ENCODE measurements around the gene SHC3.
"Not testable (repeated sequence)": the region's sequence is repeated elsewhere in the genome, so short reads cannot be mapped to it uniquely, and the experiment has no call there.

Gene SHC3

GRCh38 chr9:89177944-89178829 is at the start of gene SHC3:
Gene SHC3 (minus strand): TSS chr9:89178818. CDS start chr9:89178460, 358 bp downstream.
- no peak for ATAC-seq
- Mint-ChIP-seq H3K9me3 (no peaks in the 10 kb centered on the region), H3K27ac (no peak within 1 kb of the TSS), H3K4me1 (peaks cover 15% of the 10 kb centered on the region), H3K4me3 (peak within 1 kb of the TSS; percentile 39), H3K36me3 (no peaks in the 10 kb centered on the region)
- DNase-seq (ENCODE audit: low spot score in 2 of 2) = peak in 1 of 2 donors; percentile 46

DNA sequence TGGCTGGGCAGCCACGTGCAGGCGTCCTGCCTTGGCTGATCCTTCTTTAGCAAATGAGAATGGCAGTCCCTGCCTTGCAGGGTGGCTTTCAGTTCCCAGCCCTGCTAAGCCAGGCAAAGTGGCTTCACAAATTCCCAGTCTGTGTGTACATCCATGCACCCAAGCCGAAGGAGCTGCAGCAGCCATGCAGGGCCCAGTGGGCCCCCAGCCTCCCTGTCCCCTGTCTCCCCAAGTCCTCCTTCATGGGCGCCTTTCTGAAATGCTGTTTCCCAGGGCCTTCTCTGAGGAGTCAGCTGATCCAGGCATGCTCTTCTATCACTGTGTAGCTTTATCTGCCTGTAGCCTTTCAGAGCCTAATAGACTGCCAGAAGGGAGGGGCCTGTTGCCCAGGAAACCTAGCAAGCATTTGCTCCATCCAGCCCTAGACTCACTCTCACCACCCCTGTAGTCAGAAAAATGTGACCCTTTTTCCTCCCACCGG is 47.4 kb upstream of the SHC3 start:
- Mint-ChIP-seq H3K27ac (no peak overlapping the region), H3K4me3 (no peak overlapping the region), H3K9me3 (no peaks in the 10 kb centered on the region), H3K36me3 (no peaks in the 10 kb centered on the region), H3K4me1 (no peaks in the 10 kb centered on the region)
- DNase-seq (ENCODE audit: low spot score in 2 of 2) = no peak
- no peak for ATAC-seq

GRCh38 chr9:89225587-89225986 is 47.0 kb upstream of the SHC3 start:
- Mint-ChIP-seq H3K27ac (no peak overlapping the region), H3K36me3 (no peaks in the 10 kb centered on the region), H3K4me3 (no peak overlapping the region), H3K9me3 (no peaks in the 10 kb centered on the region), H3K4me1 (no peaks in the 10 kb centered on the region)
- DNase-seq (ENCODE audit: low spot score in 2 of 2) (no peak), ATAC-seq (no peak)

DNA sequence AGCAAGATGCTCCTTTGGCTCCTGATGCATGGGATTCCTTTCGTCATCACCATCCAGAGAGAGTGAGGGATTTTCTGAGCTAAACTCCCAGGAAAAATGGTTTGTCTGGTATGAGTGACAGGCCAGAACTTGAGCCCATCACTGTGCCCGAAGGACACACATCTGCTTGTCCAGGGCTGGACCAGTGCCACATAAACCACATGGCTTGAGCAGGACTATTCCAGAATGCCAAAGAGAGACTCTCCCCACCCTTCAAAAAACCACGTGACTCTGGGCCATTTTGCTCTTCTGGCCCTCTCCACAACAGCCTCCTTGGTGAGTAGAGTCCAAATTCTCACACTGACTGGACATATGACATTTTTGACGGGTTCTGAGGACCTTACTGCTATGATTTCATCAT is 46.4 kb upstream of the SHC3 start:
- ATAC-seq = no peak
- Mint-ChIP-seq H3K36me3 (no peaks in the 10 kb centered on the region), H3K27ac (no peak overlapping the region), H3K4me3 (no peak overlapping the region), H3K9me3 (no peaks in the 10 kb centered on the region), H3K4me1 (no peaks in the 10 kb centered on the region)
- DNase-seq (ENCODE audit: low spot score in 2 of 2) = no peak

GRCh38 chr9:89224633-89225032 is 46.0 kb upstream of the SHC3 start:
- ATAC-seq (no peak), DNase-seq (ENCODE audit: low spot score in 2 of 2) (no peak)
- Mint-ChIP-seq H3K4me1 (no peaks in the 10 kb centered on the region), H3K4me3 (no peak overlapping the region), H3K9me3 (no peaks in the 10 kb centered on the region), H3K27ac (no peak overlapping the region), H3K36me3 (no peaks in the 10 kb centered on the region)

DNA sequence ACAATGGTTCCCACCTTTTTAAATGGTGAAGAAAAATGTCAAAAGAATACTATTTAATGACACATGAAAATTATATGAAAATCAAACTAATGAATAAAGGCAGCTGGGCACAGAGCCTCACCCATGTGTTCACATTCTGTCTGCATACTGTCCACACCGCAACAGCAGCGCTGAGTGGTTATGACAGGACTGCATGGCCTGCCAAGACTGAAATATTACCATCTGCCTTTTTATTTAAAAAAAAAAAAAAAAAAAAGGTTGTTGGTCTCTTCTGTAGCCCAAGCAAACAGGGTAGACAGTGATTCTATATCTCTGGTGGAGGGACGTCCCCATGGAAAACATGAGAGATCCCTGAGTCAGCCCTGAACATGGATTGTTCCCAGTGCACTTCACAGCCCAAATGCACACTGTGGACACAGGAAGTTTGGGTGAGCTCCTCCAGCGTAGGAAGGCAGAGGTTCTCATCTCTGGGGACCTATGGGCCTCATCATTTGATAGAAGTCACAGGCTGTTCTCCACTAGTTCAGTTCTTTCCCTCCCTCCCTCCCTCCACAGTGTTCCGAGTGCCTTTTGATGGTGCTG is 44.9 kb upstream of the SHC3 start:
- no peaks in the 10 kb centered on the region for H3K9me3 Mint-ChIP-seq
- no peaks in the 10 kb centered on the region for H3K4me1 Mint-ChIP-seq
- DNase-seq (ENCODE audit: low spot score in 2 of 2) (no peak), ATAC-seq (no peak)
- H3K36me3 Mint-ChIP-seq = no peaks in the 10 kb centered on the region
- H3K27ac Mint-ChIP-seq = no peak overlapping the region
- H3K4me3 Mint-ChIP-seq = no peak overlapping the region

DNA sequence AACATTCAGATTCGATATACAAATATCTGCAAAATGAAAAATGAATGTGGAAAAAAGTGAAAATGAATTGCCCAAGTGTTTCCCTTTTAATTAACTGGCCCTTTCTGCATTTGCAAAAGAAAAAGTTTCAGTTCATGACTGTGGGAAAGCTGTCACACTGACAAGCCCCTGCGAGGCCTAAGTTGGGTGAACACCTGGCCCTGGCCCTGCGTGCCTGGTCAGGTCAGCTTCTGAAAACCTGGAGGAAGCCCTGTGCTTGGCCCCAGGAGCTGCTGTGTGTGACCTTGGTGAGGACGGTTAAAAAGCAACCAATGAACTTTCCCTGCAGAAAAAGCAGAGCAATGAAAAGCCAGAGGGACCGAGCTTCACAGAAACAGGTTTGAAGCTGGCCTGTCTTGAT is 41.0 kb upstream of the SHC3 start:
- Mint-ChIP-seq H3K4me1 (no peaks in the 10 kb centered on the region), H3K36me3 (no peaks in the 10 kb centered on the region), H3K9me3 (no peaks in the 10 kb centered on the region), H3K4me3 (no peak overlapping the region), H3K27ac (no peak overlapping the region)
- ATAC-seq = no peak
- no peak for DNase-seq (ENCODE audit: low spot score in 2 of 2)

DNA sequence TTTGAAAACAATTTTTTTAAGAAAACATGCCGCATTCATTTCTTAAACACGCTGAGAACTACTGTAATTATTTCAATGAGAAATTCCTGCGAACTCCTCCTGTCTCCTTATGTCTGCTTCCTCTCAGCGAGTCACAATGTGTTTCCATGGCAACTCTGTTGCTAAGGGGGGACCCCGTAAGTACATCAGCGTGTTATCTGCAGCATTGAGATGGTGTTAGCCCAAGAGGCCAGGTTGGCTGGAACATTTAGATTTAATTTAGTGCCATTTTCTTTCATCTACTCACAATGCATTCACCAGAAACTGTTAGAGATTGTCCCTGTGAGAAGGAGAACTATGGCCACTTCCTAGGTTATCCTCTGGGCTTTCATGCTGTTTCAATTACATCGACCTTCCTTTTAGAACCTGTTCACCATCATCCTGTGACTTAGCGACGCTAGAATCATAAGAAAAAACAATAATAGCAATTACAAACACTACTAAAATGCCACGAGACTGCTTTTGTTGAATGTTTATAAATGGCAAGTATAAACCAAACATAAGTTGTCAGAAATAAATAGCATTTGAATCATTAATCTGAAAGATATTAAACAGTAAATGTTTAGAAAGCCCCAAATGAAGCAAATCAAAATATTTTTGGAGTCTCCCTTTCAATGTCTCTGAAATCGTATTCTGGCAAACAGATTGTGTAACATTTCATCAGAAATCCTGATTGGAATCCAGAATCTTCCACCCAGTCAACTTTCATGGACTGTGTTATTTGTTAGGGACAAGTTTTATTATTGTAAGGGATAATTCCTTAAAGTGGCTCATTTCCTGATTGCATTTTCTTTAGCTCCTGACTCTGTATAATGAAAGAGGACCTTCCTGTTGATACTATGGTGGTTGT is 39.7 kb upstream of the SHC3 start:
- H3K9me3 Mint-ChIP-seq = no peaks in the 10 kb centered on the region
- no peak overlapping the region for H3K27ac Mint-ChIP-seq
- no peaks in the 10 kb centered on the region for H3K36me3 Mint-ChIP-seq
- ATAC-seq (no peak), DNase-seq (ENCODE audit: low spot score in 2 of 2) (no peak)
- H3K4me3 Mint-ChIP-seq = no peak overlapping the region
- H3K4me1 Mint-ChIP-seq = no peaks in the 10 kb centered on the region

DNA sequence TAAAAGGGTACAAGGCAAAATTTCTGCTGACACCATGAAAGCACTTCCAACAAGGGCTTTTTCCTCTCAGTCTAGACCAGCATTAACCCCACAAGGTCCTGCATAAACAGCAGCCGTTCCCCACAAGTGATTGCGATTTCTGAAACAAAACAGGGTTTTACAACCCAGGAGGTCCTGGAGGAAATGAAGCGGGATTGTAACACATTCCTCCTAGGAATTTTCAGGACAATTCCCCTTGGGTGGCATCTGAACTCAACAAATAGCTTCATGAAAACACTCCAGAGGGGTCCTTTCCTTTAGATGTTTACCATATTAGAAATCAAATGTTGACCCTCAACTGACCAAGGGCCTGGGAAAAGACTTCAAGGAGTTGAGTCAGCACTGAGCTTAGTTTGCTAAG is 36.7 kb upstream of the SHC3 start:
- Mint-ChIP-seq H3K9me3 (no peaks in the 10 kb centered on the region), H3K27ac (no peak overlapping the region), H3K4me3 (no peak overlapping the region), H3K36me3 (no peaks in the 10 kb centered on the region), H3K4me1 (no peaks in the 10 kb centered on the region)
- no peak for DNase-seq (ENCODE audit: low spot score in 2 of 2)
- ATAC-seq = no peak

- DNase-seq (ENCODE audit: low spot score in 2 of 2) = no peak
Observed at GRCh38 chr9:89213396-89213880, 34.8 kb upstream of the SHC3 start.

DNA sequence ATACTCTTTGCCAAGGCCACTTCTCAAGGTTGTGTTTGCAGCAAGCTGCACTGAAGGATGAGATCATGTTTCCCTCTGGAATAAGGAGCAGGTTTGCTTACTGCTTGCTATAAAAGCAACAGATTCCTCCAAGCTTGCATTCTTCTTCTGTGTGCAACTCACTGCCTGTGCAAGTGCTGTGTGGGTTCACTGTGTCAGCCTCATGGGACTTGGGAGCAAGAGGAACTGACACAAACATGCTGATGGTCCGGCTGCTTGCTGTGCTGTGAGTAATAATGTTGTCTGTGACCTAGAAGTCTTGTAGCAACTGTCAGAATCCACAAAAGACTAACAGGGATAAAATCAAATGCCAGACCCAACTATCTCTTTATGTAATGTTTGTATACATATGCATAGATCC is 33.6 kb upstream of the SHC3 start:
- no peak overlapping the region for H3K27ac Mint-ChIP-seq
- no peaks in the 10 kb centered on the region for H3K9me3 Mint-ChIP-seq
- DNase-seq (ENCODE audit: low spot score in 2 of 2) = no peak

More at GRCh38 chr9:89213396-89213880, 34.8 kb upstream of the SHC3 start:
- no peak overlapping the region for H3K27ac Mint-ChIP-seq
- ATAC-seq = no peak
- no peaks in the 10 kb centered on the region for H3K4me1 Mint-ChIP-seq
- no peaks in the 10 kb centered on the region for H3K9me3 Mint-ChIP-seq
- H3K4me3 Mint-ChIP-seq = no peak overlapping the region
- no peaks in the 10 kb centered on the region for H3K36me3 Mint-ChIP-seq

DNA sequence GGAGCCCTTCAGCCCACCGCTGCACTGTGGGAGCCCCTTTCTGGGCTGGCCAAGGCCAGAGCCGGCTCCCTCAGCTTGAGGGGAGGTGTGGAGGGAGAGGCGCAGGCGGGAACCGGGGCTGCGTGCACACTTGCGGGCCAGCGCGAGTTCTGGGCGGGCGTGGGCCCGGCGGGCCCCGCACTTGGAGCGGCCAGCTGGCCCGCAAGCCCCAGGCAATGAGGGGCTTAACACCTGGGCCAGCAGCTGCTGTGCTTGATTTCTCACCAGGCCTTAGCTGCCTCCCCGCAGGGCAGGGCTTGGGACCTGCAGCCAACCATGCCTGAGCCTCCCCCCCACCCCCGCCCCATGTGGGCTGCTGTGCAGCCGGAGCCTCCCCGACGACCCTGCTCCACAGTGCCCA is 30.7 kb upstream of the SHC3 start:
- H3K27ac Mint-ChIP-seq; H3K4me1 Mint-ChIP-seq; H3K4me3 Mint-ChIP-seq; H3K36me3 Mint-ChIP-seq; DNase-seq (ENCODE audit: low spot score in 2 of 2); ATAC-seq; H3K9me3 Mint-ChIP-seq: not testable (repeated sequence)

More for the DNA sequence above, 33.6 kb upstream of the SHC3 start:
- Mint-ChIP-seq H3K4me1 (no peaks in the 10 kb centered on the region), H3K4me3 (no peak overlapping the region), H3K36me3 (no peaks in the 10 kb centered on the region)
- ATAC-seq = no peak

- Mint-ChIP-seq H3K9me3 (peaks cover 7% of the 10 kb centered on the region), H3K36me3 (no peaks in the 10 kb centered on the region), H3K4me1 (no peaks in the 10 kb centered on the region), H3K4me3 (no peak overlapping the region), H3K27ac (no peak overlapping the region)
- DNase-seq (ENCODE audit: low spot score in 2 of 2) (no peak), ATAC-seq (no peak)
Observed at GRCh38 chr9:89207026-89207425, 28.4 kb upstream of the SHC3 start.

- Mint-ChIP-seq H3K4me1 (no peaks in the 10 kb centered on the region), H3K36me3 (no peaks in the 10 kb centered on the region), H3K4me3 (no peak overlapping the region), H3K9me3 (peaks cover 12% of the 10 kb centered on the region), H3K27ac (no peak overlapping the region)
- DNase-seq (ENCODE audit: low spot score in 2 of 2) (no peak), ATAC-seq (no peak)
Observed at GRCh38 chr9:89204801-89205200, 26.2 kb upstream of the SHC3 start.

GRCh38 chr9:89195131-89195797 is 16.6 kb upstream of the SHC3 start:
- Mint-ChIP-seq H3K27ac (no peak overlapping the region), H3K9me3 (peaks cover 5% of the 10 kb centered on the region), H3K4me3 (no peak overlapping the region), H3K4me1 (no peaks in the 10 kb centered on the region), H3K36me3 (no peaks in the 10 kb centered on the region)
- DNase-seq (ENCODE audit: low spot score in 2 of 2) (no peak), ATAC-seq (no peak)
